Stimulated activated CD4-positive, alpha-beta T cell treated with anti-CD3 and anti-CD28 coated beads, Interleukin-12 subunit alpha, Interleukin-12 subunit beta, amount 100 ng/mL, for 48 hours (primary cell): ENCODE results near the gene SIX4.
"Not testable (repeated sequence)": the region's sequence is repeated elsewhere in the genome, so short reads cannot be mapped to it uniquely, and the experiment has no call there.

Experiments
- DNase-seq, 3 donors: peaks; one replicate each; pipeline ENCODE4 v3.0.0-alpha.2; 2020; ENCODE audit warnings: low read depth in 2 of 3, low spot score in 1 of 3

Gene SIX4

DNA sequence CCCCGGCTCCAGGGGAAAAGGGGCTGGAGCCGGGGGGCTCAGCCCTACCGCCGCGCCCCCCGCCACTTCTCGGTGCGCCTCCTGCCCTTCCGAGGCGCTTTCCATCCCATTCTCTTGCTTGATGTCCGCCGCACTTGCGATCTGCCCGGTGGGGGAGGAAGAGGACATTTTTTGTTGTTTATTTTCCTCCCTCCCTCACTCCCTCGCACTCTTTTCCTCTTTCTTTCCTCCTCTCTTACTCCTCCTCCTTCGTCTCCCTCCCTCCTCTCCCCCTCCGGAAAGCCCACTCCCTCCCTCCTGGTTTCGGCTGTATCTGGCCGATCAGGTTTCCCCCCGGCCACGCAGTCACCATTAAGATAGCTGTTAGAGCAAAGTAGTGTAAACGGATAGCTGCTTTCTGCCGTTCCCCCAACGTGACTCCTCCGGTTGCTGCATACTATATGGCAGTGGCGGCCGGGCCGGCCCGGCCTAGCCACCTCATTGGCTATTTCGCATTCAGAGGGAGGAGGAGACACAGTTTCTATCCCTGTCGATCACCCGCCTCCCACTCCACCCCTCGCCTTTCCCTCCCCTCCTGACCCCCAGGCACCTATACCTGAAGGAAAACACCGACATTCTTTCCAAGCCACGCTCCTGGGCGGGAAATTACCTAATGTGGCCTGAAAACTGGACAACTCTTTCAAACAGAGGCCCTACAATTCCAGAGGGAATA lies at the start of gene SIX4:
SIX4 (minus strand) TSS at position 445 of the 712 bp plus-strand sequence; CDS start at position 168, 277 bp downstream.
- DNase-seq = no peak

DNA sequence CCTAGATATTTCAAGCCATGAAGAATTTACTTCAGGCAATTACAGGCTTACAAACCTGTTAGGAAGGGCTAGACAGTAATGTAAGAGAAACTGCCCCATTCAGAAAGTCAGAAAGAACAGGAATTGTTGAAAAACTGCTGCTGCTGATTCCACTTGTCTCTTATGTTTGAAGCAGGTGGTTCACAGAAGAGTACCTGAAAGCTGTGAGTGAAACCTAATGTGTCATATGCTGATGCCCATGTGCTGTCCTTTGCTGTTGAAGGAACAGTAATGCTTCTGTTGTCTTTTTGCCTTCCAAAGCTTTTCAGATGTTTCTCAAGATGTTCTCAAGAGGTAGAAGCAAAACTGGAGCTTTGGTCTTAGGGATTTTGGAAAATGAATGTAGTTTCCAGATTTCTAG lies 49.4 kb upstream of the SIX4 start:
- DNase-seq = no peak

GRCh38 chr14:60771117-60771516 lies 47.0 kb upstream of the SIX4 start:
- DNase-seq = no peak

- DNase-seq = no peak
These were observed 44.5 kb upstream of the SIX4 start for GRCh38 chr14:60768602-60769001.

GRCh38 chr14:60760644-60761364 lies 36.7 kb upstream of the SIX4 start:
- no peak for DNase-seq

DNA sequence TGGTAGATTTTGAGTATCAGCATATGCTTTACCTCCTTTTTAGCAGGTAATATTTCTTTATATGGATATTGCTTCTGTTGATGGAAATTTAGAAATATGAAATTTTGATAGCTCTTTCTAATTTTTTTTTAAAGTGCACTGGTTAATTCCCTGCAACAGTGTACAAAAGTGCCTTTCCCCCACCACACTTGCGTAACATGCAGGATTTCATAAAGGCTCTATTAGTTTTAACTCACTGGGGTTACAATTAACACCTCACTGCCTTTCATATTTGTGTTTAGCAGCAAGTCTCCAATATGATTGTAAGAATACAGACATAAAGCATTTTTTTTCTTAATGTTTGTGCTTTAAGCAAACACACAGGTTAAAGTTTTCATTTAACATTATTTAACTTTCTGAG lies 36.1 kb upstream of the SIX4 start:
- no peak for DNase-seq

GRCh38 chr14:60758885-60759284 lies 34.7 kb upstream of the SIX4 start:
- DNase-seq = no peak

DNA sequence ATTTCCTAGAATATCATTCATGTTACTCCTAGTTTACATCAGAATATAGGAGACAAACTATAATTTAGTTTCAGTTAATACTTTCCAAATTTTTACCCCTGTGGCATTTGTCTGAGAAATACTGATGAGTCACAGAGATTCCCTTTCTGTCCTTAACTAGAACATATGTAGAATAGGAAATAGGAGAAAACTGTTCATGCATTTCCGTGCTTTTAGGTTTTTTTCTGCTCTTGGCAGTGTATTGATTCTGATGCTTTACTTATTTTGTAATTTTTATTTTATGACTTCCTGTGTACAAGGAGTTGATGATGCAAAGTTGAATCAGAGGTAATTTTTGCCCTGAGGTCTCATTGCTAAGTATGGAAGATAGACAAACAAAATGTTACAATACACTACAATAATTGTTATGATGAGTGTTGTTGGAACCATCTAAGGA lies 33.4 kb upstream of the SIX4 start:
- no peak for DNase-seq

DNA sequence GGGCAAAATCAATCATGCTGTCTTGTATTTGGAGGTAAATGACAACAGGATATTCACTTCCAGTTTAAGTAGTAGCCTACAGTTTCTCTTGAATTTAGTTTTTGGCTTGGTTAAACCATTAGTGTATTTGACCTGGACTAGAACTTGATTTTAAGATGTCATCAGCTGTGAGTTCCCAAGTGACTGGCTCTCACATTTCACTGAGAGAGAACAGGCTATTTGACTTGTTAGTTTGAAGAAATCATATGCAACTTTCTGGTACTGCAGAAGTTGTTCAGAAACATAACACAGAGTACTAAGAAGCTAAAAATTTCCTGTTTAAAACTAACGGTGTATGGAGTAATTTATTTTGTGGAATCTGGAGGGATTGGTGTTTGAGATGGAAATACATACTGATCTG lies 32.7 kb upstream of the SIX4 start:
- DNase-seq = no peak

- DNase-seq = peak; percentile 20 to 44 (median 33)
These were observed 29.3 kb upstream of the SIX4 start for GRCh38 chr14:60753264-60754119.

- no peak for DNase-seq
These were observed 20.4 kb upstream of the SIX4 start for GRCh38 chr14:60744566-60744965.

GRCh38 chr14:60738843-60739508 lies 14.8 kb upstream of the SIX4 start:
- DNase-seq = no peak

GRCh38 chr14:60736494-60736893 lies 12.3 kb upstream of the SIX4 start:
- no peak for DNase-seq

DNA sequence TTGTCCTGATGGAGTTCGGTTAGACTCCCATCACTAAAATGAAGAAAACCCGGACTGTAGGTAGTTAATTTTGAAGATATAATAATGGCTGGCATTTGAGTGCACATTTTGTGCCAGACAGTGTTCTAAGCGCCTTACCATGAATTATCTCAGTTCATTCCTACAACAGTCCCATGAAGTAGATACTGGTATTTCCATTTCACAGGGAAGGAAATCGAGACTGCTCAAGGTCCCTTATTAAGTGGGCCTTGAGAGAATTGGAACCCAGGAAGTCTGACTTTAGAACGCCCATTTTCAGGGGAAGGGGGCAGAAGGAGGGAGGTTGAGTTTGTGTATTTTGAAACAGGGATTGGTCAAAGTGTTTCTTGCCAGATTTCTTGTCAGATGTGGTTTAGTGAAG lies 11.3 kb upstream of the SIX4 start:
- DNase-seq = no peak

GRCh38 chr14:60734465-60735242 lies 10.5 kb upstream of the SIX4 start, which contains the start of gene MNAT1:
Gene MNAT1, plus strand, starts transcription at chr14:60734761. Its CDS starts 102 bp downstream, at chr14:60734863.
- peak; percentile 63 to 80 (median 70) for DNase-seq

- no peak for DNase-seq
These were observed 8.8 kb upstream of the SIX4 start for GRCh38 chr14:60732840-60733483.

GRCh38 chr14:60731291-60731690 lies 7.1 kb upstream of the SIX4 start:
- DNase-seq = not testable (repeated sequence)

- no peak for DNase-seq
These were observed 840 bp downstream of the SIX4 start for GRCh38 chr14:60723116-60723906.
